ENCODE results near the gene CSH2. TPM values are rescaled to one million over a fixed set of nuclear protein-coding genes. Genes with fewer than 3 reads are reported as not detected.

CSH2 gene
- total and polyA plus RNA-seq, 2 of the 13 experiments (the other 11 are each of a cell fraction or from before 2014, with no cell fraction given) = not detected

DNA sequence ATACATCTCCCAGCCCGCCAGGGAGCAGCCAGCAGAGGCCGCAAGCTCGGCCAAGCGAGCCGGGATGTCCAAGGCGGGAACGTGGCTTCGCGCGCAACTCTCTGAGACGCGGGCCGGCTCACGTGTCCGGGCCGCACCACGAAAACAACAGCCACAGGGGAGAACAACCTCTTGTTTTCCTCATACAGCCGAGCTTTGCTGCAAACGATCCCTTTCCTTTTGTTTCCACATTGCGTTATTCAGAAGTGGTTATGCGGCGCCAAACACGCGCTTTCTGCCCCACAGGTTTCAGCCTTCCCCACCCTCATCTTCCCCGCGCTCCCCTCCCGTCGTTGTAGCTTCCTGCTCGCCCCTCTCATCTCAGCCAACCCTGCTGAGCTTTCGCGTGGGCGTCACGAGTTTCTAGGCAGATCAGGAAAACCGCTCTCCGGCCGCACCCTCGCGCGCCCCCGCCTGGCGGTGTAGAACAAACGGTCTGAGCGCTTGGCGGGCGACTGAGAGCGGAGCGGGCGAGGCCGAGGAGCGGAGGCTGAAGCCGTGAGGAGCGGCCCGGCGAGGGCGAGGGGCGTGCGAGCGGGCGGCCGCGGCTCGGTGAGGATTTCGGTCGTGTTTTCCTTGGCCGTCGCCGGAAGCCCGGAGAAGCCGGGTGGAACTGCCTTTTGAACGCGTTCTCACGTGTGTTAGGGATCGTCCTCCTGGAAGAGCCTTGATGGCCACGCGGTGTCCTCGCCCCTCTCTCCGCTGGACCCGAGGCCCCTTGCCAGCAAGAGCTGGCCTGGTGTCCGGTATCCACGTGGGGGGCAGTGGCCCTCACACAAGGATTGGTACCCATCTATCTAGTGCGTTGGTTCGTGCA lies 24.4 kb downstream of the CSH2 start (continued):
- TF ChIP-seq, protein P1, sequence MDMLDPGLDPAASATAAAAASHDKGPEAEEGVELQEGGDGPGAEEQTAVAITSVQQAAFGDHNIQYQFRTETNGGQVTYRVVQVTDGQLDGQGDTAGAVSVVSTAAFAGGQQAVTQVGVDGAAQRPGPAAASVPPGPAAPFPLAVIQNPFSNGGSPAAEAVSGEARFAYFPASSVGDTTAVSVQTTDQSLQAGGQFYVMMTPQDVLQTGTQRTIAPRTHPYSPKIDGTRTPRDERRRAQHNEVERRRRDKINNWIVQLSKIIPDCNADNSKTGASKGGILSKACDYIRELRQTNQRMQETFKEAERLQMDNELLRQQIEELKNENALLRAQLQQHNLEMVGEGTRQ (IDR thresholded peaks at IDR 0.05; ENCODE audit: low read depth, low read length) = peak; percentile 38
- TF ChIP-seq, protein P1 (CRISPR knock-in tag; IDR thresholded peaks at IDR 0.05; ENCODE audit: borderline replicate concordance) = peak; percentile 60; the same call in 1 of the 2 replicates
- no peak for TF ChIP-seq PTBP1 (IDR thresholded peaks at IDR 0.05; ENCODE audit: low read depth, low read length, poor library complexity, severe bottlenecking)
- TF ChIP-seq, protein P2, sequence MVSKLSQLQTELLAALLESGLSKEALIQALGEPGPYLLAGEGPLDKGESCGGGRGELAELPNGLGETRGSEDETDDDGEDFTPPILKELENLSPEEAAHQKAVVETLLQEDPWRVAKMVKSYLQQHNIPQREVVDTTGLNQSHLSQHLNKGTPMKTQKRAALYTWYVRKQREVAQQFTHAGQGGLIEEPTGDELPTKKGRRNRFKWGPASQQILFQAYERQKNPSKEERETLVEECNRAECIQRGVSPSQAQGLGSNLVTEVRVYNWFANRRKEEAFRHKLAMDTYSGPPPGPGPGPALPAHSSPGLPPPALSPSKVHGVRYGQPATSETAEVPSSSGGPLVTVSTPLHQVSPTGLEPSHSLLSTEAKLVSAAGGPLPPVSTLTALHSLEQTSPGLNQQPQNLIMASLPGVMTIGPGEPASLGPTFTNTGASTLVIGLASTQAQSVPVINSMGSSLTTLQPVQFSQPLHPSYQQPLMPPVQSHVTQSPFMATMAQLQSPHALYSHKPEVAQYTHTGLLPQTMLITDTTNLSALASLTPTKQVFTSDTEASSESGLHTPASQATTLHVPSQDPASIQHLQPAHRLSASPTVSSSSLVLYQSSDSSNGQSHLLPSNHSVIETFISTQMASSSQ (IDR thresholded peaks at IDR 0.05; ENCODE audit: low read depth) = no peak
- TF ChIP-seq, protein P2 (CRISPR knock-in tag; IDR thresholded peaks at IDR 0.05; ENCODE audit: borderline replicate concordance) = no peak
- TF ChIP-seq HOXA5 (CRISPR knock-in tag; IDR thresholded peaks at IDR 0.05) = no peak
- TF ChIP-seq, protein P3, sequence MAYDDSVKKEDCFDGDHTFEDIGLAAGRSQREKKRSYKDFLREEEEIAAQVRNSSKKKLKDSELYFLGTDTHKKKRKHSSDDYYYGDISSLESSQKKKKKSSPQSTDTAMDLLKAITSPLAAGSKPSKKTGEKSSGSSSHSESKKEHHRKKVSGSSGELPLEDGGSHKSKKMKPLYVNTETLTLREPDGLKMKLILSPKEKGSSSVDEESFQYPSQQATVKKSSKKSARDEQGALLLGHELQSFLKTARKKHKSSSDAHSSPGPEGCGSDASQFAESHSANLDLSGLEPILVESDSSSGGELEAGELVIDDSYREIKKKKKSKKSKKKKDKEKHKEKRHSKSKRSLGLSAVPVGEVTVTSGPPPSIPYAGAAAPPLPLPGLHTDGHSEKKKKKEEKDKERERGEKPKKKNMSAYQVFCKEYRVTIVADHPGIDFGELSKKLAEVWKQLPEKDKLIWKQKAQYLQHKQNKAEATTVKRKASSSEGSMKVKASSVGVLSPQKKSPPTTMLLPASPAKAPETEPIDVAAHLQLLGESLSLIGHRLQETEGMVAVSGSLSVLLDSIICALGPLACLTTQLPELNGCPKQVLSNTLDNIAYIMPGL (CRISPR knock-in tag; IDR thresholded peaks at IDR 0.05; ENCODE audit: borderline replicate concordance in 1 of 2, low read depth in 1 of 2) = no peak
- no peak for TF ChIP-seq FOXM1 (CRISPR knock-in tag; IDR thresholded peaks at IDR 0.05)
- TF ChIP-seq, protein P4, sequence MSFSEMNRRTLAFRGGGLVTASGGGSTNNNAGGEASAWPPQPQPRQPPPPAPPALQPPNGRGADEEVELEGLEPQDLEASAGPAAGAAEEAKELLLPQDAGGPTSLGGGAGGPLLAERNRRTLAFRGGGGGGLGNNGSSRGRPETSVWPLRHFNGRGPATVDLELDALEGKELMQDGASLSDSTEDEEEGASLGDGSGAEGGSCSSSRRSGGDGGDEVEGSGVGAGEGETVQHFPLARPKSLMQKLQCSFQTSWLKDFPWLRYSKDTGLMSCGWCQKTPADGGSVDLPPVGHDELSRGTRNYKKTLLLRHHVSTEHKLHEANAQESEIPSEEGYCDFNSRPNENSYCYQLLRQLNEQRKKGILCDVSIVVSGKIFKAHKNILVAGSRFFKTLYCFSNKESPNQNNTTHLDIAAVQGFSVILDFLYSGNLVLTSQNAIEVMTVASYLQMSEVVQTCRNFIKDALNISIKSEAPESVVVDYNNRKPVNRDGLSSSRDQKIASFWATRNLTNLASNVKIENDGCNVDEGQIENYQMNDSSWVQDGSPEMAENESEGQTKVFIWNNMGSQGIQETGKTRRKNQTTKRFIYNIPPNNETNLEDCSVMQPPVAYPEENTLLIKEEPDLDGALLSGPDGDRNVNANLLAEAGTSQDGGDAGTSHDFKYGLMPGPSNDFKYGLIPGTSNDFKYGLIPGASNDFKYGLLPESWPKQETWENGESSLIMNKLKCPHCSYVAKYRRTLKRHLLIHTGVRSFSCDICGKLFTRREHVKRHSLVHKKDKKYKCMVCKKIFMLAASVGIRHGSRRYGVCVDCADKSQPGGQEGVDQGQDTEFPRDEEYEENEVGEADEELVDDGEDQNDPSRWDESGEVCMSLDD (CRISPR knock-in tag; IDR thresholded peaks at IDR 0.05; ENCODE audit: borderline replicate concordance) = no peak
- TF ChIP-seq ZFX (CRISPR knock-in tag; IDR thresholded peaks at IDR 0.05; ENCODE audit: low read depth) = no peak
- TF ChIP-seq MAFK (conservative IDR thresholded peaks at IDR 0.05 in 1 of 2, IDR thresholded peaks at IDR 0.05 in 1 of 2; ENCODE audit: low read length in 2 of 2) = no peak
- no peak for TF ChIP-seq ZSCAN31 (CRISPR knock-in tag; IDR thresholded peaks at IDR 0.05; ENCODE audit: low read depth)
- TF ChIP-seq, protein P5, sequence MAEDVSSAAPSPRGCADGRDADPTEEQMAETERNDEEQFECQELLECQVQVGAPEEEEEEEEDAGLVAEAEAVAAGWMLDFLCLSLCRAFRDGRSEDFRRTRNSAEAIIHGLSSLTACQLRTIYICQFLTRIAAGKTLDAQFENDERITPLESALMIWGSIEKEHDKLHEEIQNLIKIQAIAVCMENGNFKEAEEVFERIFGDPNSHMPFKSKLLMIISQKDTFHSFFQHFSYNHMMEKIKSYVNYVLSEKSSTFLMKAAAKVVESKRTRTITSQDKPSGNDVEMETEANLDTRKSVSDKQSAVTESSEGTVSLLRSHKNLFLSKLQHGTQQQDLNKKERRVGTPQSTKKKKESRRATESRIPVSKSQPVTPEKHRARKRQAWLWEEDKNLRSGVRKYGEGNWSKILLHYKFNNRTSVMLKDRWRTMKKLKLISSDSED (CRISPR knock-in tag; IDR thresholded peaks at IDR 0.05) = no peak
